CD14-positive monocyte (primary cell): ENCODE data around the gene CD63. TPM values are rescaled to one million over a fixed set of nuclear protein-coding genes. Genes with fewer than 3 reads are reported as not detected.

Source experiments
- DNase-seq, 3 donors: peaks; one replicate each; pipeline ENCODE4 v3.0.0-alpha.2; 2011 to 2022
- H2AFZ ChIP-seq: 2 replicates; pipeline ENCODE4 v1.6.0; 2012; ENCODE audit warnings: mild to moderate bottlenecking, low read depth, low read length, inconsistent platforms; ENCODE audit not compliant: insufficient read depth, poor library complexity, severe bottlenecking
- H3K27ac ChIP-seq, 2 donors: 1 replicate in 1 of 2; 2 replicates in 1 of 2; pipeline ENCODE4 v1.5.1; 2012 to 2013; ENCODE audit warnings: low read length in 2 of 2, control low read depth in 1 of 2, inconsistent platforms in 1 of 2, low read depth in 1 of 2, mild to moderate bottlenecking in 1 of 2
- H3K27me3 ChIP-seq, 2 donors: one replicate each; pipeline versions ENCODE4 v1.6.0 to v1.6.1; 2011 to 2013; ENCODE audit warnings: low read length in 2 of 2; ENCODE audit not compliant: control insufficient read depth in 2 of 2, insufficient read depth in 2 of 2
- H3K36me3 ChIP-seq, 2 donors: replicated peaks in 1 of 2; 1 replicate in 1 of 2; 2 replicates in 1 of 2; pipeline versions ENCODE4 v1.5.1 to v1.6.1; 2012 to 2013; ENCODE audit warnings: low read length in 2 of 2, control low read depth in 1 of 2, inconsistent platforms in 1 of 2, mild to moderate bottlenecking in 1 of 2; ENCODE audit not compliant: insufficient read depth in 2 of 2, control insufficient read depth in 1 of 2
- H3K4me1 ChIP-seq, 2 donors: 1 replicate in 1 of 2; 2 replicates in 1 of 2; pipeline versions ENCODE4 v1.5.1 to v1.6.1; 2012 to 2013; ENCODE audit warnings: low read length in 2 of 2, control low read depth in 1 of 2, inconsistent platforms in 1 of 2, mild to moderate bottlenecking in 1 of 2, moderate library complexity in 1 of 2; ENCODE audit not compliant: insufficient read depth in 2 of 2, control insufficient read depth in 1 of 2
- H3K4me2 ChIP-seq: replicated peaks from 2 replicates; pipeline ENCODE3; 2012; ENCODE audit warnings: low read length, moderate library complexity, mild to moderate bottlenecking; ENCODE audit not compliant: poor library complexity, severe bottlenecking; ENCODE audit errors: extremely low read depth
- H3K4me3 ChIP-seq, 3 experiments: fragments of 200-600 bp in 1 of 3; sonication (generic) in 1 of 3; replicated peaks in 1 of 3; 1 replicate in 2 of 3; 2 replicates in 1 of 3; pipeline ENCODE4 v1.5.1; 2011 to 2013; ENCODE audit warnings: low read length in 3 of 3, mild to moderate bottlenecking in 3 of 3, control low read depth in 2 of 3, low read depth in 2 of 3, inconsistent platforms in 1 of 3, moderate library complexity in 1 of 3
- H3K79me2 ChIP-seq: 2 replicates; pipeline ENCODE4 v1.6.0; 2012; ENCODE audit warnings: mild to moderate bottlenecking, control low read depth, inconsistent platforms, low read length, moderate library complexity; ENCODE audit not compliant: insufficient read depth
- H3K9ac ChIP-seq: 2 replicates; pipeline ENCODE4 v1.6.0; 2017; ENCODE audit warnings: low read length, mild to moderate bottlenecking; ENCODE audit not compliant: insufficient read depth, poor library complexity, severe bottlenecking
- H3K9me3 ChIP-seq, 2 donors: replicated peaks in 1 of 2; 1 replicate in 1 of 2; 2 replicates in 1 of 2; pipeline versions ENCODE4 v1.5.1 to v1.6.1; 2012 to 2013; ENCODE audit warnings: low read length in 2 of 2, control low read depth in 1 of 2; ENCODE audit not compliant: control insufficient read depth in 1 of 2, insufficient read depth in 1 of 2
- H4K20me1 ChIP-seq: 2 replicates; pipeline ENCODE4 v1.6.0; 2012; ENCODE audit warnings: mild to moderate bottlenecking, low read length, control low read depth, moderate library complexity; ENCODE audit not compliant: insufficient read depth
- H3K27ac Mint-ChIP-seq, 7 donors: one replicate each; pipeline ENCODE4 v1.8.0; 2020; ENCODE audit warnings: mild to moderate bottlenecking in 7 of 7, mixed read lengths in 7 of 7, moderate library complexity in 6 of 7, inconsistent platforms in 2 of 7
- H3K27me3 Mint-ChIP-seq, 3 donors: one replicate each; pipeline ENCODE4 v1.8.0; 2021 to 2022; ENCODE audit warnings: low read depth in 3 of 3, mild to moderate bottlenecking in 3 of 3, mixed read lengths in 3 of 3, moderate library complexity in 3 of 3, inconsistent platforms in 1 of 3
- H3K36me3 Mint-ChIP-seq, 2 donors: one replicate each; pipeline ENCODE4 v1.8.0; 2020; ENCODE audit warnings: mixed read lengths in 2 of 2, inconsistent platforms in 1 of 2, mild to moderate bottlenecking in 1 of 2
- H3K4me1 Mint-ChIP-seq: one replicate; pipeline ENCODE4 v1.8.0; 2020; ENCODE audit warnings: mild to moderate bottlenecking, mixed read lengths
- H3K4me3 Mint-ChIP-seq, 2 donors: one replicate each; pipeline ENCODE4 v1.8.0; 2020; ENCODE audit warnings: mild to moderate bottlenecking in 2 of 2, mixed read lengths in 2 of 2, moderate library complexity in 1 of 2
- H3K9me3 Mint-ChIP-seq, 7 donors: one replicate each; pipeline ENCODE4 v1.8.0; 2020 to 2022; ENCODE audit warnings: mixed read lengths in 7 of 7, mild to moderate bottlenecking in 6 of 7, moderate library complexity in 6 of 7, inconsistent platforms in 2 of 7
- CTCF ChIP-seq: fragments of 200-600 bp; IDR thresholded peaks from one replicate; pipeline ENCODE4 v1.8.0; 2022; ENCODE audit warnings: antibody characterized with exemption, mild to moderate bottlenecking
- WGBS: methylation state at CpG from one replicate; pipeline ENCODE4 v1.1.5; 2013; ENCODE audit warnings: missing lambda C conversion rate; ENCODE audit not compliant: insufficient coverage; 5-methylcytosine and 5-hydroxymethylcytosine counted together
- intact Hi-C, 2 donors: fragments of 100-400 bp; cut with micrococcal nuclease; formaldehyde crosslinking; loops; one replicate each; pipeline versions ENCODE4 v1.15.0 to v1.15.1; 2023
- polyA plus RNA-seq, 3 donors: library from polyadenylated mRNA; depleted of rRNA in 1 of 3; unstranded in 2 of 3; stranded (reverse) in 1 of 3; fragments of 300-500 nt in 2 of 3; fragments of >200 nt in 1 of 3; fragmentation: Illumina TruSeq in 2 of 3; gene quantifications; 1 replicate in 2 of 3; 2 replicates in 1 of 3; pipeline ENCODE4 v1.2.3, GENCODE V29; 2012 to 2021

CD63 gene
- polyA plus RNA-seq, 3 donors, result 336 to 1,099 (median 988) TPM

DNA sequence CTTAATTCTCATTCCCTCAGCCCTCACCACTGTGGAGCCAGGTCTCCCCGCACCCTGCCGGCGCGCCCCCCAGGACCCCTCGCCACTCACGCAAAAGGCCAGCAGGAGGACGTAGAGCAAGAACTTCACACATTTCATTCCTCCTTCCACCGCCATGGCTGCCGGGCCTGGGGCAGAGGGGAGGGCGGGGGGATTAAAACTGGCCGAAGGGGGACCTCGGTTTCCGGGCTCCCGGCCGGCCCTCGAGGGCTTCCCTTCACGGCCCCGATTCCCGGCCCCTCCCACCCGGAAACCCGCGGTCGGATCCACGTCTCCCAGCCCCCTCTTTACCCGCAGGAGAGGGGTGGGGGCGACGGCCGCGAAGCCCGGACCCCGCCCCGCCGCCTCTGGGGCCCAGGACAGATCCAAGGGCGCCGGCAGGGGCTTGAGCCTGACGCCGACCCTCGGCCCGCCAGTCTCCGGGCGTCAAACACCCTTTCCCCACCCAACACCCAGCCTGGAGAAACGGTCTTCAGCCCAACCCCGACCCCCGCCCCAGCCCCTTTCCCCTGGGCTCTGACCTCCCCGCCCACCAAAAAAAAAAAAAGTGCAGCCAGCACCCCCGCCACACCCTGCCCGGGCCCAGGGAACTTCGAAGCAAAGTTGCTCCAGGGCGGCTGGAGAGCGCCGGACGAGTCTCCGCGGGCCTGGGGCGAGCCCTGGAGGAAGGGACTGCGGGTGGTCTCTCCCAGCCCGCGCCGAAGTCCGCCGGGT is 447 bp downstream of the CD63 start:
- Histone ChIP-seq H3K9ac (peak overlapping the region; percentile 98), H2AFZ (peak overlapping the region; percentile 58), H3K4me1 (peaks cover 33 to 46% of the 10 kb centered on the region in 2 donors), H4K20me1 (peaks cover 44% of the 10 kb centered on the region), H3K4me3 (peak overlapping the region; percentile 65 to 90 (median 82)), H3K36me3 (peaks cover 13 to 37% of the 10 kb centered on the region in 2 donors), H3K9me3 (no peaks in the 10 kb centered on the region), H3K4me2 (peak overlapping the region; percentile 97), H3K27me3 (no peaks in the 10 kb centered on the region), H3K27ac (peak overlapping the region; percentile 99), H3K79me2 (peaks cover 45% of the 10 kb centered on the region)
- H3K27ac Mint-ChIP-seq, result peak overlapping the region; percentile 82 to 99 (median 94)
- peaks cover 38 to 40% of the 10 kb centered on the region in 2 donors for H3K36me3 Mint-ChIP-seq
- intact Hi-C loops, result loop anchor here in 1 of 2 donors (5.0 kb wide), 1 partner anchor 314 kb away; the partner anchor contains the start of gene RPS26
- 0% methylated on average over 43 of the region's 61 CpGs for WGBS
- peaks cover 51% of the 10 kb centered on the region for H3K4me1 Mint-ChIP-seq
- TF ChIP-seq CTCF, result no peak
- DNase-seq, result no peak
- peaks cover 0 to 4% (median 0%) of the 10 kb centered on the region in 7 donors for H3K9me3 Mint-ChIP-seq
- H3K27me3 Mint-ChIP-seq, result peaks cover 0 to 5% (median 0%) of the 10 kb centered on the region in 3 donors
- peak overlapping the region; percentile 90 for H3K4me3 Mint-ChIP-seq

- Histone ChIP-seq H3K4me3 (peak overlapping the region; percentile 65 to 90 (median 82)), H3K27me3 (no peaks in the 10 kb centered on the region), H3K4me2 (peak overlapping the region; percentile 97), H3K9me3 (no peaks in the 10 kb centered on the region), H3K79me2 (peaks cover 45% of the 10 kb centered on the region), H3K4me1 (peaks cover 33 to 46% of the 10 kb centered on the region in 2 donors), H2AFZ (peak overlapping the region; percentile 23), H3K9ac (peak overlapping the region; percentile 98), H3K36me3 (peaks cover 17 to 44% of the 10 kb centered on the region in 2 donors), H4K20me1 (peaks cover 51% of the 10 kb centered on the region), H3K27ac (peak overlapping the region; percentile 99)
- Mint-ChIP-seq H3K9me3 (peaks cover 0 to 4% (median 0%) of the 10 kb centered on the region in 7 donors), H3K4me3 (peak overlapping the region; percentile 90), H3K27ac (peak overlapping the region; percentile 80 to 97 (median 89)), H3K27me3 (peaks cover 0 to 3% (median 0%) of the 10 kb centered on the region in 3 donors), H3K36me3 (peaks cover 44 to 46% of the 10 kb centered on the region in 2 donors), H3K4me1 (peaks cover 51% of the 10 kb centered on the region)
- no peak for TF ChIP-seq CTCF
- WGBS, result 8% methylated on average over 2 of the region's 9 CpGs
- DNase-seq, result peak in 2 of 3 donors; percentile 50 to 60
- intact Hi-C loops, result loop anchor here in 1 of 2 donors (5.0 kb wide), 1 partner anchor 315 kb away; the partner anchor contains the start of gene RPS26
Measured at GRCh38 chr12:55727643-55728185, 1.1 kb downstream of the CD63 start.
